ENCODE results near the gene JMJD4. TPM values are rescaled to one million over a fixed set of nuclear protein-coding genes. Genes with fewer than 3 reads are reported as not detected.

Gene JMJD4
- total RNA-seq, 1 experiment from 2014 or later, result 14.3 TPM

- no peak for TF ChIP-seq JUND (IDR thresholded peaks at IDR 0.05)
- TF ChIP-seq ZFX (IDR thresholded peaks at IDR 0.05), result no peak
- TF ChIP-seq TCF7L2 (IDR thresholded peaks at IDR 0.05; ENCODE audit: borderline replicate concordance, extremely low read depth, insufficient read depth, insufficient read length), result no peak
- no peak for TF ChIP-seq FOSL1 (IDR thresholded peaks at IDR 0.05; ENCODE audit: low read depth)
- no peak for TF ChIP-seq ZNF274 (IDR thresholded peaks at IDR 0.05; ENCODE audit: low read depth, low read length)
- no peak for TF ChIP-seq POLR2AphosphoS5 (IDR thresholded peaks at IDR 0.05; ENCODE audit: low read depth, low read length)
- TF ChIP-seq SRF (IDR thresholded peaks at IDR 0.05; ENCODE audit: low read depth), result no peak
- TF ChIP-seq REST (IDR thresholded peaks at IDR 0.05; ENCODE audit: low read depth), result no peak
- no peak for TF ChIP-seq CBX3 (IDR thresholded peaks at IDR 0.05; ENCODE audit: low read depth)
These were observed 11.6 kb downstream of the JMJD4 start (continued) for GRCh38 chr1:227723474-227723873.

DNA sequence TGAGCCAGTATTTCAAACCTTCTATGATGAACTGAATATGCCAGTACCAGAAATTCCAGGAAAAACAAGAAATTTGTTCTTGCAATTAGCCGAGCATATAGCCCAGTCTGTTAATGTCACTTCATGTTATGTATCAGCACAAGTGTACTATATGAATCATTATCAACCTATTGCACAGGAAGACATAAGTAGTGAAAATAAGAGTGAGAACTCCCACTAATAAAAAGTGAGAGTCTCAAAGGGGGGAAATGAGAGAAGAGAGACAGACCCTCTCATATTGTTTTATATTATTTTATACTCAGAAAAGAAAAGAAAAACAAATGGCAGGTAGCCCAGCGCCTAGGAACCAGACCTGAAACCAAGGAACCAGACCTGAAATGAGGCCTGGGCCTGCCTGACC lies 16.2 kb downstream of the JMJD4 start:
- DNase-seq (ENCODE audit: low read depth, low spot score) (no peak), ATAC-seq (no peak)
- no peaks in the 10 kb centered on the region for H4K20me1 ChIP-seq (ENCODE audit: insufficient read depth)
- H3K27me3 ChIP-seq (ENCODE audit: insufficient read depth, low read length), result no peaks in the 10 kb centered on the region
- no peak overlapping the region for H3K4me3 ChIP-seq (replicated peaks in 1 of 2; ENCODE audit: low read depth in 1 of 2, low read length in 2 of 2)
- no peak overlapping the region for H3K4me2 ChIP-seq (ENCODE audit: low read length)
- no peak overlapping the region for H2AFZ ChIP-seq (ENCODE audit: low read depth, low read length, poor library complexity, severe bottlenecking)
- ChIA-PET POLR2A (no interaction called here), CTCF (no interaction called here), RAD21 (ENCODE audit: low non-redundant PET in 1 of 2, low total read pairs in 2 of 2, uncharacterized antibody in 2 of 2, unreplicated experiment in 2 of 2) (no interaction called here)
- no peak overlapping the region for H3K9ac ChIP-seq (ENCODE audit: low read length)
- intact Hi-C loops (cut with micrococcal nuclease), result no loop called here
- no peaks in the 10 kb centered on the region for H3K36me3 ChIP-seq (ENCODE audit: control insufficient read depth in 1 of 2, insufficient read depth in 2 of 2, low read length in 2 of 2)
- TF ChIP-seq CEBPB (IDR thresholded peaks at IDR 0.05; ENCODE audit: low read depth), result no peak
- TF ChIP-seq POLR2AphosphoS5 (IDR thresholded peaks at IDR 0.05; ENCODE audit: low read depth, low read length), result no peak
- TF ChIP-seq JUND (IDR thresholded peaks at IDR 0.05), result no peak
- no peak for TF ChIP-seq YY1 (IDR thresholded peaks at IDR 0.05; ENCODE audit: extremely low read depth, insufficient replicate concordance, low read depth, low read length)
- TF ChIP-seq SP1 (IDR thresholded peaks at IDR 0.05; ENCODE audit: low read depth), result no peak
- TF ChIP-seq FOSL1 (IDR thresholded peaks at IDR 0.05; ENCODE audit: low read depth), result no peak
- no peak for TF ChIP-seq SRF (IDR thresholded peaks at IDR 0.05; ENCODE audit: low read depth)
- TF ChIP-seq EZH2phosphoT487 (IDR thresholded peaks at IDR 0.05; ENCODE audit: borderline replicate concordance), result no peak
- TF ChIP-seq REST (IDR thresholded peaks at IDR 0.05; ENCODE audit: low read depth), result no peak
- H3K27ac ChIP-seq (ENCODE audit: low read depth, low read length), result no peak overlapping the region
- peaks cover 12 to 15% of the 10 kb centered on the region in 2 experiments; a peak in 2 of 4 replicates for H3K9me3 ChIP-seq (ENCODE audit: control insufficient read depth in 1 of 2, insufficient read depth in 1 of 2, low read depth in 1 of 2, low read length in 2 of 2)
- H3K9me2 ChIP-seq (ENCODE audit: insufficient read depth), result no peaks in the 10 kb centered on the region
- no peaks in the 10 kb centered on the region for H3K79me2 ChIP-seq (ENCODE audit: insufficient read depth, low read length)
- H3K4me1 ChIP-seq (ENCODE audit: control insufficient read depth in 1 of 2, insufficient read depth in 2 of 2, low read length in 2 of 2), result no peaks in the 10 kb centered on the region
- no TSS peak for BruUV-seq (replicated peaks)
